CD4-positive, alpha-beta T cell treated with Interleukin-2 at 100 ng/mL for 4 hours (primary cell): ENCODE data around the gene PSEN1.
"Not testable (repeated sequence)": the region's sequence is repeated elsewhere in the genome, so short reads cannot be mapped to it uniquely, and the experiment has no call there.

ENCODE experiments used
- DNase-seq: peaks from one replicate; pipeline ENCODE4 v3.0.0-alpha.2; 2020; ENCODE audit warnings: low spot score

The PSEN1 gene

GRCh38 chr14:73167727-73168126, 31.4 kb downstream of the PSEN1 start:
- no peak for DNase-seq

GRCh38 chr14:73168274-73168673, 32.0 kb downstream of the PSEN1 start:
- DNase-seq, result no peak

GRCh38 chr14:73168691-73169090, 32.4 kb downstream of the PSEN1 start:
- DNase-seq, result no peak

GRCh38 chr14:73169855-73170254, 33.5 kb downstream of the PSEN1 start:
- not testable (repeated sequence) for DNase-seq

GRCh38 chr14:73170686-73171085, 34.4 kb downstream of the PSEN1 start:
- DNase-seq, result no peak

GRCh38 chr14:73172500-73172899, 36.2 kb downstream of the PSEN1 start:
- no peak for DNase-seq

- peak; percentile 32 for DNase-seq
Observed at GRCh38 chr14:73173092-73173735, 36.9 kb downstream of the PSEN1 start.

GRCh38 chr14:73176685-73177084, 40.4 kb downstream of the PSEN1 start:
- no peak for DNase-seq

GRCh38 chr14:73180385-73180805, 44.1 kb downstream of the PSEN1 start:
- DNase-seq, result no peak

GRCh38 chr14:73180969-73181368, 44.7 kb downstream of the PSEN1 start:
- not testable (repeated sequence) for DNase-seq

GRCh38 chr14:73188501-73188911, 52.2 kb downstream of the PSEN1 start:
- no peak for DNase-seq

- no peak for DNase-seq
Observed at GRCh38 chr14:73189651-73190050, 53.3 kb downstream of the PSEN1 start.

- no peak for DNase-seq
Observed at GRCh38 chr14:73191441-73191840, 55.1 kb downstream of the PSEN1 start.

GRCh38 chr14:73194306-73194705, 58.0 kb downstream of the PSEN1 start:
- not testable (repeated sequence) for DNase-seq

- no peak for DNase-seq
Observed at GRCh38 chr14:73198253-73198652, 61.9 kb downstream of the PSEN1 start.

GRCh38 chr14:73203527-73203926, 67.2 kb downstream of the PSEN1 start:
- no peak for DNase-seq

GRCh38 chr14:73207615-73208014, 71.3 kb downstream of the PSEN1 start:
- no peak for DNase-seq

GRCh38 chr14:73208390-73208789, 72.1 kb downstream of the PSEN1 start:
- DNase-seq, result no peak

GRCh38 chr14:73208846-73209245, 72.5 kb downstream of the PSEN1 start:
- DNase-seq, result no peak

- no peak for DNase-seq
Observed at GRCh38 chr14:73209953-73210352, 73.6 kb downstream of the PSEN1 start.

- no peak for DNase-seq
Observed at GRCh38 chr14:73211251-73212040, 75.1 kb downstream of the PSEN1 start.

GRCh38 chr14:73216030-73216429, 79.7 kb downstream of the PSEN1 start:
- no peak for DNase-seq

GRCh38 chr14:73217411-73217810, 81.1 kb downstream of the PSEN1 start:
- no peak for DNase-seq

GRCh38 chr14:73220061-73220460, 83.8 kb downstream of the PSEN1 start:
- no peak for DNase-seq
